NCI-H460 (cell line): ENCODE measurements around the gene TOB1. TPM values are rescaled to one million over a fixed set of nuclear protein-coding genes. Genes with fewer than 3 reads are reported as not detected.

ENCODE experiments used
- DNase-seq: peaks from one replicate; pipeline ENCODE4 v3.0.0-alpha.2; 2016; ENCODE audit warnings: low read depth; ENCODE audit errors: extremely low read depth
- total RNA-seq: library from RNA; depleted of rRNA; stranded (reverse); fragments of >200 nt; shearing (Covaris generic); gene quantifications from 2 replicates; pipeline ENCODE4 v1.2.3, GENCODE V29; 2014

TOB1 gene
- total RNA-seq, 1 experiment from 2014 or later, result 51.5 TPM

GRCh38 chr17:50848039-50848438 is 18.1 kb downstream of the TOB1 start:
- DNase-seq, result no peak

GRCh38 chr17:50847566-50847965 is 18.6 kb downstream of the TOB1 start:
- DNase-seq, result no peak

- no peak for DNase-seq
These were observed 20.7 kb downstream of the TOB1 start for GRCh38 chr17:50845240-50846147.

- no peak for DNase-seq
These were observed 21.9 kb downstream of the TOB1 start for GRCh38 chr17:50844117-50844700.

- no peak for DNase-seq
These were observed 22.8 kb downstream of the TOB1 start for GRCh38 chr17:50843150-50843905.

- DNase-seq, result no peak
These were observed 23.5 kb downstream of the TOB1 start for GRCh38 chr17:50842506-50843149.

- peak; percentile 70 for DNase-seq
These were observed 24.2 kb downstream of the TOB1 start for GRCh38 chr17:50841949-50842354.

- no peak for DNase-seq
These were observed 24.7 kb downstream of the TOB1 start for GRCh38 chr17:50841277-50841948.

- no peak for DNase-seq
These were observed 25.8 kb downstream of the TOB1 start for GRCh38 chr17:50840311-50840851.

- DNase-seq, result no peak
These were observed 26.4 kb downstream of the TOB1 start for GRCh38 chr17:50839591-50840310.

- no peak for DNase-seq
These were observed 27.9 kb downstream of the TOB1 start for GRCh38 chr17:50837980-50838954.

GRCh38 chr17:50837286-50837979 is 28.7 kb downstream of the TOB1 start:
- DNase-seq, result no peak

GRCh38 chr17:50836826-50837225 is 29.3 kb downstream of the TOB1 start:
- no peak for DNase-seq

- no peak for DNase-seq
These were observed 30.6 kb downstream of the TOB1 start, which contains the start of gene WFIKKN2 for GRCh38 chr17:50835301-50836234. WFIKKN2 (plus strand) TSS chr17:50835586; CDS start chr17:50835938, 352 bp downstream.

GRCh38 chr17:50834429-50835300 is 31.5 kb downstream of the TOB1 start:
- DNase-seq, result no peak
